ENCODE results near the gene MCRS1.
"Not testable (repeated sequence)": the region's sequence is repeated elsewhere in the genome, so short reads cannot be mapped to it uniquely, and the experiment has no call there.

MCRS1 gene

GRCh38 chr12:49567611-49568441, at the start of gene MCRS1:
MCRS1 (minus strand) TSS chr12:49568142; CDS start chr12:49566731, 1,411 bp downstream.
- peak; percentile 48 to 97 (median 86) for DNase-seq

GRCh38 chr12:49616533-49617219, 48.7 kb upstream of the MCRS1 start:
- DNase-seq: no peak

- no peak for DNase-seq
These were observed 47.8 kb upstream of the MCRS1 start for GRCh38 chr12:49615725-49616124.

GRCh38 chr12:49612210-49612609, 44.3 kb upstream of the MCRS1 start:
- DNase-seq: no peak

- DNase-seq: not testable (repeated sequence)
These were observed 42.8 kb upstream of the MCRS1 start for GRCh38 chr12:49610785-49611184.

GRCh38 chr12:49609875-49610154, 41.9 kb upstream of the MCRS1 start:
- no peak for DNase-seq

- DNase-seq: no peak
These were observed 41.3 kb upstream of the MCRS1 start for GRCh38 chr12:49609059-49609874.

- DNase-seq: not testable (repeated sequence)
These were observed 37.6 kb upstream of the MCRS1 start, which contains the start of gene FAM186B for GRCh38 chr12:49605539-49605938. FAM186B (minus strand) TSS chr12:49605639; CDS start chr12:49605477, 162 bp downstream.

- no peak for DNase-seq
These were observed 36.9 kb upstream of the MCRS1 start for GRCh38 chr12:49604856-49605255.

GRCh38 chr12:49603721-49604120, 35.8 kb upstream of the MCRS1 start:
- no peak for DNase-seq

- DNase-seq: no peak
These were observed 32.0 kb upstream of the MCRS1 start for GRCh38 chr12:49599961-49600360.

- no peak for DNase-seq
These were observed 30.6 kb upstream of the MCRS1 start for GRCh38 chr12:49598527-49598926.

- peak in 1 of 14 donors; percentile 17 for DNase-seq
These were observed 21.0 kb upstream of the MCRS1 start for GRCh38 chr12:49588721-49589516.

GRCh38 chr12:49588281-49588680, 20.3 kb upstream of the MCRS1 start:
- DNase-seq: no peak

GRCh38 chr12:49587174-49587908, 19.4 kb upstream of the MCRS1 start:
- no peak for DNase-seq

- no peak for DNase-seq
These were observed 17.8 kb upstream of the MCRS1 start for GRCh38 chr12:49585477-49586459.

GRCh38 chr12:49584591-49584990, 16.6 kb upstream of the MCRS1 start:
- no peak for DNase-seq

GRCh38 chr12:49583366-49584094, 15.6 kb upstream of the MCRS1 start:
- peak in 2 of 14 donors; percentile 6 to 19 for DNase-seq

GRCh38 chr12:49582850-49583249, 14.9 kb upstream of the MCRS1 start:
- no peak for DNase-seq
